C4-2B (cell line): ENCODE measurements around the gene SIN3B.

Experiments
- CTCF ChIP-seq: fragments of 450-650 bp; conservative IDR thresholded peaks from 2 replicates; pipeline ENCODE4 v1.5.1; 2017; ENCODE audit warnings: mild to moderate bottlenecking
- ZFX ChIP-seq: fragments of 450-650 bp; IDR thresholded peaks from 2 replicates; pipeline ENCODE4 v1.6.1; 2017

GRCh38 chr19:16897029-16897855 is 68.0 kb downstream of the SIN3B start:
- TF ChIP-seq CTCF (no peak), ZFX (no peak)
